Gastrocnemius medialis (tissue), 4 donors: ENCODE measurements around the gene DNM1.

Source experiments
- POLR2A ChIP-seq, 2 donors: fragments of 450-650 bp; IDR thresholded peaks; one replicate each; pipeline ENCODE4 v1.6.1; 2017; ENCODE audit warnings: antibody characterized with exemption in 2 of 2, mild to moderate bottlenecking in 2 of 2, moderate library complexity in 2 of 2
- TF ChIP-seq, protein P1 (sequence below), 5 experiments: fragments of 450-650 bp in 3 of 5; fragments of 200-600 bp in 2 of 5; sonication (generic) in 2 of 5; IDR thresholded peaks in 4 of 5; conservative IDR thresholded peaks in 1 of 5; 1 replicate in 4 of 5; 2 replicates in 1 of 5; pipeline ENCODE4 v1.5.1; 2016 to 2019; ENCODE audit warnings: antibody characterized with exemption in 5 of 5, mild to moderate bottlenecking in 3 of 5, moderate library complexity in 3 of 5

DNA sequence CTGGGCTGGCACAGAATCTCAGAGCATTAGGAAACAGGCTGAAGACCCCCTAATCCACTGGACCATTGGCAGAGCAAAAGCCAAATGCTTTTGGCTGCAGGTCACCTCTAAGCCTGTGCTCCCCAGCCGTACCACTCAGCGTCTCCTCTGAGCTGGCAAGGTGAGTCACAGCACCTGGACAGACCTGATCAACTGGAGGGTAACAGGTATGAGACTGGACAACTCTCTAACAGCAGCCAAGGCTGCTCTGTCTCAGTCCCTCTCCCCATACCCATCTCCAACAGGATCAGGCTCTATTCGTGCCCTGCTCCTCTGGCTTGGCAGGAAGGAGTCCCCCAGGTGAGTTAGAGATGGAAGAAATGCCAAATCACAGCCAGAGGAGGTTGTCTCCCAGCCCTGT lies 67.9 kb downstream of the DNM1 start:
- TF ChIP-seq, protein P1, sequence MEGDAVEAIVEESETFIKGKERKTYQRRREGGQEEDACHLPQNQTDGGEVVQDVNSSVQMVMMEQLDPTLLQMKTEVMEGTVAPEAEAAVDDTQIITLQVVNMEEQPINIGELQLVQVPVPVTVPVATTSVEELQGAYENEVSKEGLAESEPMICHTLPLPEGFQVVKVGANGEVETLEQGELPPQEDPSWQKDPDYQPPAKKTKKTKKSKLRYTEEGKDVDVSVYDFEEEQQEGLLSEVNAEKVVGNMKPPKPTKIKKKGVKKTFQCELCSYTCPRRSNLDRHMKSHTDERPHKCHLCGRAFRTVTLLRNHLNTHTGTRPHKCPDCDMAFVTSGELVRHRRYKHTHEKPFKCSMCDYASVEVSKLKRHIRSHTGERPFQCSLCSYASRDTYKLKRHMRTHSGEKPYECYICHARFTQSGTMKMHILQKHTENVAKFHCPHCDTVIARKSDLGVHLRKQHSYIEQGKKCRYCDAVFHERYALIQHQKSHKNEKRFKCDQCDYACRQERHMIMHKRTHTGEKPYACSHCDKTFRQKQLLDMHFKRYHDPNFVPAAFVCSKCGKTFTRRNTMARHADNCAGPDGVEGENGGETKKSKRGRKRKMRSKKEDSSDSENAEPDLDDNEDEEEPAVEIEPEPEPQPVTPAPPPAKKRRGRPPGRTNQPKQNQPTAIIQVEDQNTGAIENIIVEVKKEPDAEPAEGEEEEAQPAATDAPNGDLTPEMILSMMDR (IDR thresholded peaks at IDR 0.05 in 4 of 5, conservative IDR thresholded peaks at IDR 0.05 in 1 of 5) = no peak
- TF ChIP-seq POLR2A (IDR thresholded peaks at IDR 0.05) = no peak
